Endodermal cell (in vitro differentiated cells): Measurements from ENCODE around the gene ARVCF. TPM values are rescaled to one million over a fixed set of nuclear protein-coding genes. Genes with fewer than 3 reads are reported as not detected.

Source experiments
- DNase-seq: peaks from one replicate; pipeline ENCODE4 v3.0.0-alpha.2; 2017
- H3K27ac ChIP-seq: 2 replicates; pipeline ENCODE4 v1.5.1; 2013; ENCODE audit warnings: mild to moderate bottlenecking, low read depth, low read length, moderate library complexity
- H3K27me3 ChIP-seq: 2 replicates; pipeline ENCODE4 v1.6.1; 2013; ENCODE audit warnings: mild to moderate bottlenecking, low read length, moderate library complexity; ENCODE audit not compliant: insufficient read depth, control insufficient read depth, poor library complexity, severe bottlenecking
- H3K36me3 ChIP-seq: 2 replicates; pipeline ENCODE4 v1.7.0; 2013; ENCODE audit warnings: mild to moderate bottlenecking, low read length, moderate library complexity; ENCODE audit not compliant: control insufficient read depth, insufficient read depth
- H3K4me1 ChIP-seq: one replicate; pipeline ENCODE4 v1.7.0; 2013; ENCODE audit warnings: low read length; ENCODE audit not compliant: control insufficient read depth, insufficient read depth
- H3K4me3 ChIP-seq: 2 replicates; pipeline ENCODE4 v1.5.1; 2013; ENCODE audit warnings: mild to moderate bottlenecking, low read length, moderate library complexity
- H3K9ac ChIP-seq: 2 replicates; pipeline ENCODE4 v1.6.1; 2013; ENCODE audit warnings: mild to moderate bottlenecking, low read length, moderate library complexity; ENCODE audit not compliant: poor library complexity, severe bottlenecking; ENCODE audit errors: extremely low read depth
- H3K9me3 ChIP-seq: 2 replicates; pipeline ENCODE4 v1.6.1; 2013; ENCODE audit warnings: mild to moderate bottlenecking, low read length, moderate library complexity; ENCODE audit not compliant: control insufficient read depth
- H3K27ac Mint-ChIP-seq: 2 replicates; pipeline ENCODE4 v1.8.0; 2020; ENCODE audit warnings: mixed read lengths
- H3K27me3 Mint-ChIP-seq: 2 replicates; pipeline ENCODE4 v1.8.0; 2021; ENCODE audit warnings: mild to moderate bottlenecking, mixed read lengths; ENCODE audit not compliant: insufficient read depth
- H3K36me3 Mint-ChIP-seq: 2 replicates; pipeline ENCODE4 v1.8.0; 2020; ENCODE audit warnings: low read depth, mixed read lengths
- H3K4me1 Mint-ChIP-seq: 2 replicates; pipeline ENCODE4 v1.8.0; 2020; ENCODE audit warnings: mixed read lengths
- H3K4me3 Mint-ChIP-seq: 2 replicates; pipeline ENCODE4 v1.8.0; 2020; ENCODE audit warnings: mild to moderate bottlenecking, moderate library complexity, mixed read lengths
- H3K9me3 Mint-ChIP-seq: 2 replicates; pipeline ENCODE4 v1.8.0; 2020; ENCODE audit warnings: mild to moderate bottlenecking, mixed read lengths
- WGBS, 2 experiments: methylation state at CpG; one replicate each; pipeline versions ENCODE4 v1.1.5 to v1.1.7; 2013; ENCODE audit warnings: missing lambda C conversion rate in 2 of 2, mixed read lengths in 1 of 2; ENCODE audit not compliant: insufficient coverage in 1 of 2, insufficient read length in 1 of 2; 5-methylcytosine and 5-hydroxymethylcytosine counted together
- total RNA-seq, 2 donors: library from RNA; stranded (reverse); fragmentation: NEBNext Ultra II Directional in 1 of 2; extraction: Animal tissue kit (Norgen Biotek cat#: 25700) in 1 of 2; gene quantifications; 2 replicates in 1 of 2; 3 replicates in 1 of 2; pipeline ENCODE4 v1.2.1, GENCODE V29; 2021
- TF ChIP-seq, protein P1 (sequence below): fragments of 200-600 bp; sonication (generic); conservative IDR thresholded peaks from 2 replicates; pipeline ENCODE4 v1.5.0; 2021; ENCODE audit warnings: antibody characterized with exemption, mild to moderate bottlenecking

ARVCF gene
- total RNA-seq, 2 donors from 2014 or later, result 48.3 to 61.3 TPM

DNA sequence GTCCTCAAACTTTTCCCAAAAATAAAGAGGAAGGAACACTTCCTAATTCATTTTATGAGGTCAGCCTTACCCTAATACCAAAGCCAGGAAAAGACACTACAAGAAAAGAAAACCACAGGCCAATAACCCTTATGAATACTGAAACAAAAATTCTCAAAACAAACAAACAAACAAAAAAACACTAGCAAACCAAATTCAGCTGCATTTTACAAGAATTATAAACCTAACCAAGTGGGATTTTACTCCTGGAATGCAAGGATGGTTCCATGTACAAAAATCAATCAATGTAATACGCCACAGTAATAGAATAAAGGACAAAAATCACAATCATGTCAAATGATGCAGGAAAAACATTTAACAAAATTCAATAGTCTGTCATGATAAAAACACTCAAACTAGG, 13.3 kb downstream of the ARVCF start:
- H3K4me1 Mint-ChIP-seq, result peaks cover 13% of the 10 kb centered on the region
- Histone ChIP-seq H3K9me3 (peaks cover 24% of the 10 kb centered on the region), H3K4me3 (no peak overlapping the region), H3K27ac (no peak overlapping the region), H3K27me3 (no peaks in the 10 kb centered on the region), H3K9ac (no peak overlapping the region), H3K4me1 (no peaks in the 10 kb centered on the region), H3K36me3 (no peaks in the 10 kb centered on the region)
- peaks cover 7% of the 10 kb centered on the region for H3K36me3 Mint-ChIP-seq
- DNase-seq, result no peak
- H3K27ac Mint-ChIP-seq, result no peak overlapping the region
- H3K27me3 Mint-ChIP-seq, result no peaks in the 10 kb centered on the region
- H3K9me3 Mint-ChIP-seq, result peaks cover 19% of the 10 kb centered on the region
- no peak overlapping the region for H3K4me3 Mint-ChIP-seq
- TF ChIP-seq, protein P1, sequence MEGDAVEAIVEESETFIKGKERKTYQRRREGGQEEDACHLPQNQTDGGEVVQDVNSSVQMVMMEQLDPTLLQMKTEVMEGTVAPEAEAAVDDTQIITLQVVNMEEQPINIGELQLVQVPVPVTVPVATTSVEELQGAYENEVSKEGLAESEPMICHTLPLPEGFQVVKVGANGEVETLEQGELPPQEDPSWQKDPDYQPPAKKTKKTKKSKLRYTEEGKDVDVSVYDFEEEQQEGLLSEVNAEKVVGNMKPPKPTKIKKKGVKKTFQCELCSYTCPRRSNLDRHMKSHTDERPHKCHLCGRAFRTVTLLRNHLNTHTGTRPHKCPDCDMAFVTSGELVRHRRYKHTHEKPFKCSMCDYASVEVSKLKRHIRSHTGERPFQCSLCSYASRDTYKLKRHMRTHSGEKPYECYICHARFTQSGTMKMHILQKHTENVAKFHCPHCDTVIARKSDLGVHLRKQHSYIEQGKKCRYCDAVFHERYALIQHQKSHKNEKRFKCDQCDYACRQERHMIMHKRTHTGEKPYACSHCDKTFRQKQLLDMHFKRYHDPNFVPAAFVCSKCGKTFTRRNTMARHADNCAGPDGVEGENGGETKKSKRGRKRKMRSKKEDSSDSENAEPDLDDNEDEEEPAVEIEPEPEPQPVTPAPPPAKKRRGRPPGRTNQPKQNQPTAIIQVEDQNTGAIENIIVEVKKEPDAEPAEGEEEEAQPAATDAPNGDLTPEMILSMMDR, result no peak
- 40 to 75% methylated on average over 1 of the region's 1 CpG for whole genome bisulfite sequencing, 2 experiments

DNA sequence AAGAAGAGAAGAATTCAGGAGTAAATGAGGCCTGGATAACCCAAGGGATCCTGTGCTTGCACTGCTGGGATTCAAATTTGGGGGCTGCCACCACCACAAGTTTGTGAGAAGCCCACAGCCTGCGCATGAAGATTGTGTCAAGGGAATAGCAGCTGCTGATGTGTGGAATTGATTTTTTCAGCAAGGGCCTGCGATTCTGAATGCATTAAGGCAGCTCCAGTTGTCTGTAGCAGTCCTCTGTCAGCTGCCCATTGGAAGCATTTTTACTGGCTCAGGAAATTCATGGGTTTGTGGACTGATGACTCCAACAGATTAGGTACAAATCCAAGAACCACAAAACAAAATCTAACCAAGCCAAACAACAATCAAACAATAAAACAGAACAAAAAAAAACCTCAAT, 14.0 kb downstream of the ARVCF start:
- TF ChIP-seq, protein P1, result no peak
- Mint-ChIP-seq H3K4me1 (peaks cover 13% of the 10 kb centered on the region), H3K36me3 (peaks cover 7% of the 10 kb centered on the region), H3K9me3 (peaks cover 19% of the 10 kb centered on the region), H3K27me3 (no peaks in the 10 kb centered on the region), H3K27ac (no peak overlapping the region), H3K4me3 (no peak overlapping the region)
- Histone ChIP-seq H3K9ac (no peak overlapping the region), H3K4me3 (no peak overlapping the region), H3K27ac (peak overlapping the region; percentile 36), H3K4me1 (no peaks in the 10 kb centered on the region), H3K9me3 (peaks cover 24% of the 10 kb centered on the region), H3K36me3 (no peaks in the 10 kb centered on the region), H3K27me3 (no peaks in the 10 kb centered on the region)
- no peak for DNase-seq
- WGBS, 2 experiments, result 94% methylated on average over 2 of the region's 2 CpGs

DNA sequence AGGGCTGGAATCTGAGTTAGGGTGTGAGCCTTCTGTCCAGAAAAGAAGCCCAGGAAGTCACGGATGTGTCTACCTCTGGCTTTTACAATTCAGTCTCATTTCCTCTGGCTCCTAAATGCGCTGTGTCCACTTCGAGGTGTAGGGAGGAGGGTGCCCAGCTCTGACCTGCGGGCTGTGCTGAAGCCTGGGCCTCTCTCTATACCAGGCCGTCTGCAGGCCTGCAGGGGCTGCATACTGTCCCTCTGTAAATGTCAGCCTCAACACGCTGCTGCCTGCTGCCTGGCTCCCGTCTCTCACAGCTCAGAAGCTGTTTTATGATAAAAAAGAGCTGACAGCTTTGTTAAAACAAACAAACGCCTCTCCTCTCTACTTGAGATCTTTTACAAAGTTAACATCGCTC, 14.5 kb downstream of the ARVCF start:
- H3K9me3 ChIP-seq, result peaks cover 24% of the 10 kb centered on the region
- Mint-ChIP-seq H3K4me3 (no peak overlapping the region), H3K4me1 (peaks cover 10% of the 10 kb centered on the region), H3K27ac (no peak overlapping the region), H3K9me3 (peaks cover 19% of the 10 kb centered on the region), H3K27me3 (no peaks in the 10 kb centered on the region), H3K36me3 (peaks cover 7% of the 10 kb centered on the region)
- TF ChIP-seq, protein P1, result no peak
- no peak overlapping the region for H3K4me3 ChIP-seq
- no peaks in the 10 kb centered on the region for H3K4me1 ChIP-seq
- 81 to 94% methylated on average over 4 to 9 of the region's 9 CpGs for WGBS, 2 experiments
- no peak for DNase-seq
- H3K36me3 ChIP-seq, result no peaks in the 10 kb centered on the region
- peak overlapping the region; percentile 36 for H3K27ac ChIP-seq
- no peaks in the 10 kb centered on the region for H3K27me3 ChIP-seq
- H3K9ac ChIP-seq, result no peak overlapping the region
